ENCODE data around the gene KCNIP3. TPM values are rescaled to one million over a fixed set of nuclear protein-coding genes. Genes with fewer than 3 reads are reported as not detected.

Gene KCNIP3
- total RNA-seq, 2 donors from 2014 or later: 1.5 to 2.3 TPM

- Histone ChIP-seq H3K4me3 (no peak overlapping the region), H3K4me1 (no peaks in the 10 kb centered on the region), H3K9me3 (no peaks in the 10 kb centered on the region), H3K27me3 (no peaks in the 10 kb centered on the region), H3K27ac (no peak overlapping the region), H3K36me3 (no peaks in the 10 kb centered on the region), H3K9ac (ENCODE audit: low read depth in 2 of 2, low read length in 2 of 2) (no peak overlapping the region)
- no peak for DNase-seq
- TF ChIP-seq, protein P1, sequence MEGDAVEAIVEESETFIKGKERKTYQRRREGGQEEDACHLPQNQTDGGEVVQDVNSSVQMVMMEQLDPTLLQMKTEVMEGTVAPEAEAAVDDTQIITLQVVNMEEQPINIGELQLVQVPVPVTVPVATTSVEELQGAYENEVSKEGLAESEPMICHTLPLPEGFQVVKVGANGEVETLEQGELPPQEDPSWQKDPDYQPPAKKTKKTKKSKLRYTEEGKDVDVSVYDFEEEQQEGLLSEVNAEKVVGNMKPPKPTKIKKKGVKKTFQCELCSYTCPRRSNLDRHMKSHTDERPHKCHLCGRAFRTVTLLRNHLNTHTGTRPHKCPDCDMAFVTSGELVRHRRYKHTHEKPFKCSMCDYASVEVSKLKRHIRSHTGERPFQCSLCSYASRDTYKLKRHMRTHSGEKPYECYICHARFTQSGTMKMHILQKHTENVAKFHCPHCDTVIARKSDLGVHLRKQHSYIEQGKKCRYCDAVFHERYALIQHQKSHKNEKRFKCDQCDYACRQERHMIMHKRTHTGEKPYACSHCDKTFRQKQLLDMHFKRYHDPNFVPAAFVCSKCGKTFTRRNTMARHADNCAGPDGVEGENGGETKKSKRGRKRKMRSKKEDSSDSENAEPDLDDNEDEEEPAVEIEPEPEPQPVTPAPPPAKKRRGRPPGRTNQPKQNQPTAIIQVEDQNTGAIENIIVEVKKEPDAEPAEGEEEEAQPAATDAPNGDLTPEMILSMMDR (IDR thresholded peaks at IDR 0.05): no peak
- intact Hi-C loops (cut with DNase I): no loop called here
These were observed 65.3 kb downstream of the KCNIP3 start for GRCh38 chr2:95362486-95362885.

- H3K9me3 ChIP-seq: no peaks in the 10 kb centered on the region
- H3K27me3 ChIP-seq: no peaks in the 10 kb centered on the region
- no peaks in the 10 kb centered on the region for H3K36me3 ChIP-seq
- H3K9ac ChIP-seq (ENCODE audit: low read depth in 2 of 2, low read length in 2 of 2): no peak overlapping the region
- TF ChIP-seq, protein P1 (IDR thresholded peaks at IDR 0.05): no peak
- no peak overlapping the region for H3K4me3 ChIP-seq
- no peak for DNase-seq
- no peak overlapping the region for H3K27ac ChIP-seq
- intact Hi-C loops (cut with DNase I): no loop called here
- no peaks in the 10 kb centered on the region for H3K4me1 ChIP-seq
These were observed 69.4 kb downstream of the KCNIP3 start for GRCh38 chr2:95366514-95366913.

DNA sequence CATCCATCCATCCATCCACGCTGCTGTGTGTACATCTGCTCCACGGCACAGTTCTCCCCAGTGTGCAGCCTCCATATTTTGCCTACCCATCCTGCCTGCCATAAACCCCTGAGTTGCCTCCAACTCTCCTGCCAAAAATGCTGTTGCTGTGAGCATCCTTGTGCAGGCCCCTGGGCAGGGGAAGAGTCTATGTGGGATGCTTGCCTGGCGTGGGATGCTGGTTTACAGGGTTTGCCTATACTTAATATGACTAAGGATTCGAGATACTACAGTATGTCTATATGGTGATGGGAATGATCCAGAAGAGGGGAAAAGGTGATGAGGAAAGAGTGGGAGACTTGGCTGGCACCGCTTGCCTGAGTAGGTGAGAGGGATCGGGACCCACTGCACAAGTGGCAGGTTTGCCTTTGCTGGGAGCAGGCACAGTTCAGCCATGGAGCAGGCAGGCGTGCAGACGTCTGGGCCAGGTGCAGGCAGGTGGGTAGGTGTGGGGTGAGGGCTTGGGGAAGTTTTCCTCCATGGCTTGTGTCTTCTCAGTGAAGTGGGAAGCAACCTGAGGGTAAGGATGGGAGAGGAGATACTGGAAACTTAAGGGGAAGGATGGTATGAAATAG, 75.2 kb downstream of the KCNIP3 start:
- H3K4me3 ChIP-seq: no peak overlapping the region
- intact Hi-C loops (cut with DNase I): no loop called here
- DNase-seq: no peak
- no peak overlapping the region for H3K27ac ChIP-seq
- no peaks in the 10 kb centered on the region for H3K4me1 ChIP-seq
- H3K27me3 ChIP-seq: no peaks in the 10 kb centered on the region
- H3K9me3 ChIP-seq: no peaks in the 10 kb centered on the region
- H3K36me3 ChIP-seq: no peaks in the 10 kb centered on the region
- H3K9ac ChIP-seq (ENCODE audit: low read depth in 2 of 2, low read length in 2 of 2): no peak overlapping the region
- TF ChIP-seq, protein P1 (IDR thresholded peaks at IDR 0.05): no peak

- Histone ChIP-seq H3K4me1 (no peaks in the 10 kb centered on the region), H3K9ac (ENCODE audit: low read depth in 2 of 2, low read length in 2 of 2) (no peak overlapping the region), H3K4me3 (no peak overlapping the region), H3K27me3 (no peaks in the 10 kb centered on the region), H3K36me3 (no peaks in the 10 kb centered on the region), H3K27ac (no peak overlapping the region), H3K9me3 (no peaks in the 10 kb centered on the region)
- TF ChIP-seq, protein P1 (IDR thresholded peaks at IDR 0.05): no peak
- intact Hi-C loops (cut with DNase I): no loop called here
- DNase-seq: no peak
These were observed 75.7 kb downstream of the KCNIP3 start for GRCh38 chr2:95372845-95373244.

GRCh38 chr2:95374029-95374428, 76.9 kb downstream of the KCNIP3 start:
- H3K9me3 ChIP-seq: no peaks in the 10 kb centered on the region
- H3K4me3 ChIP-seq: no peak overlapping the region
- no peak for DNase-seq
- no peaks in the 10 kb centered on the region for H3K4me1 ChIP-seq
- no peaks in the 10 kb centered on the region for H3K36me3 ChIP-seq
- no peak overlapping the region for H3K27ac ChIP-seq
- no peak overlapping the region for H3K9ac ChIP-seq (ENCODE audit: low read depth in 2 of 2, low read length in 2 of 2)
- H3K27me3 ChIP-seq: no peaks in the 10 kb centered on the region
- intact Hi-C loops (cut with DNase I): no loop called here
- TF ChIP-seq, protein P1 (IDR thresholded peaks at IDR 0.05): no peak
